ENCODE results near the gene SLC38A9.

Gene SLC38A9

GRCh38 chr5:55578771-55579170, 133.4 kb downstream of the SLC38A9 start:
- DNase-seq (ENCODE audit: low read depth): no peak

- DNase-seq (ENCODE audit: low read depth): no peak
These were observed 134.6 kb downstream of the SLC38A9 start for GRCh38 chr5:55577353-55578060.

GRCh38 chr5:55576661-55577060, 135.5 kb downstream of the SLC38A9 start:
- DNase-seq (ENCODE audit: low read depth): no peak

Measured in activated T-helper 1 cell treated with Interleukin-2 at 50 U/mL for 16 hours (primary cell).